Fibroblast of skin of abdomen (primary cell): Measurements from ENCODE around the gene SPART.
"Not testable (repeated sequence)": the region's sequence is repeated elsewhere in the genome, so short reads cannot be mapped to it uniquely, and the experiment has no call there.

Experiments
- DNase-seq: peaks from one replicate; pipeline ENCODE4 v3.0.0-alpha.2; 2013

Gene SPART

DNA sequence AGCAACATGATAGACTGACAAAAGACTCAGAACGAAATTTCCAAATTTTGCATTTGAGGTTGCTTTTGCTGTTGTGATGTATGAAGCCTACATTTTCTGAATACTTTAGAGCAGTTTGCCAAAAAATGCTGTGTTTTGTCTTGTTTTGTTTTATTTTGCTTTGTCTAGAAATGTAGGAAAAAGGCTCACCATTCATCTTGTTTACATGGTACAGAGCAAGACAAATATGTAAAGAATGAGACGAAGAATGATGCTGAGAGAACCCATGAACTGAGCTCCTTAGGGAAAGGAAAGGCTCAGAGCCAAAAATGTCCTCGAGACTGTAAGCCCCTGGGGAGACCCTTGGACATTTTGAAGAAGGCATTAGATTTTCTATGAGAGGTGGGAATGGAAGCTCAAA lies 6.8 kb upstream of the SPART start:
- DNase-seq: peak; percentile 67

GRCh38 chr13:36352350-36352749 lies 6.2 kb upstream of the SPART start:
- peak; percentile 64 for DNase-seq

DNA sequence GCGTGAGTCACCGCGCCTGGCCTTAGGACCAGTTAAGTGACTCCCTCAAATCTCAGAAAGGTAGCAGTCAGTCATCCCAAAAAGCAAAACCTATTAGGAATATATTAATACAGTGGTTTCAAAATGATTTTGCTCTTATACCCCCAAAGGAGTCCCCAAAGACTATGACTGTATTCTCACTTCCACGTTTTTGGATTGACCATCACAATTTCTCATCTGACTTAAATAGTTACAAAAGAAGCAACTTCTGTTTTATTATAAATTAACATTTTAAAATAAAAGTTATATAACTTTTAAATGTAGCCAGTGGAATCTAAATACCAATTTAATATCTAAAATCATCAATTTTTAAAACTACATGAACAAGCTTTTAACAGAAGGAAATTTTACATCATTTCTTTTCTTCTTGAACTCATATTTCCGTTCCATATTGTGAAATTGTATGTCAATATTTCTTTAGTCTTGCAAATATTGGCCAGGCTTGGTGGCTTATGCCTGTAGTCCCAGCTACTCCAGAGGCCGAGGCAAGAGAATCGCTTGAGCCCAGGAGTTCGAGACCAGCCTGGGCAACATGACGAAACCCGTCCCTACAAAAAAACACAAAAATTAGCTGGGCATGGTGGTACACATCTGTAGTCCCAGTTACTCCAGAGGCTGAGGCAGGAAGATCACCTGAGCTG lies 1.5 kb upstream of the SPART start:
- DNase-seq: no peak

DNA sequence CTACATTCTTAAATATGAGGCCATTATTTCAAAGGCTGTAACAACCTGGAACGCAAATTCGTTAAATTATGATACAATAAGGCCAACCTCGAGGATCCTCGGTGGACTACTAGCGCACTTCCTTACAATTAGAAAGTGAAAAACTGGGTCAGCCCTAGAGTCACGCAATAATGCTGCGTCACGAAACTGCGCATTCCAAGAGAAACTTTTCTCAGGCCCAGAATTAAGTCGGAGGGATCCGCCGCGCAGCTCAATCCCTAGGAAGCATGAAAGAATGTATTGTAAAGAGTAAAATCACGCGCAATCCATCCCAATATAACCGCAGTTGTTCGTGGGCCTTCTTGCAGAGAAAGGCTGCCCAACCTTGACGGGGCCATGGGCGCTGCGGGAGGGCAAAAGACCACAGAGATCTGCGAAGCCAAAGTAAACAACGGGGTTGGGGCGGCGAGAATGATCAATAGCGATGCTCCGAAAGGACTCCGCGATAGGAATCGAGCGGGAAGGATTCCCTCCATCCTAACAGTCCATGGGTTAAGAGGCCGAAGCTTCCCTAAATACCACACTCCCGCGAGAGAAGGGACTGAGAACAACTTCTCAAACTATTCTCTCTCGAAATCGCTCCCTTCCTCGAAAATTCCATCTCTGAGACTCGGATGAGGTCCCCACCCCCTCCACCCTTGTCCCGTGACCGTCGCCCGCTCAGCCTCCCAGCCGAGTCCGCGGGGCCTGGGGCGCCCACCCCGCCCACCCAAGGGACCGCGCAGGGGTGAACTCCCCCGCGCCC lies 564 bp downstream of the SPART start:
- DNase-seq: peak; percentile 86

GRCh38 chr13:36344886-36345437 lies 1.2 kb downstream of the SPART start:
- no peak for DNase-seq

- DNase-seq: peak; percentile 59
Observed at GRCh38 chr13:36344173-36344572, 2.0 kb downstream of the SPART start.

GRCh38 chr13:36343766-36344165 lies 2.4 kb downstream of the SPART start:
- no peak for DNase-seq

DNA sequence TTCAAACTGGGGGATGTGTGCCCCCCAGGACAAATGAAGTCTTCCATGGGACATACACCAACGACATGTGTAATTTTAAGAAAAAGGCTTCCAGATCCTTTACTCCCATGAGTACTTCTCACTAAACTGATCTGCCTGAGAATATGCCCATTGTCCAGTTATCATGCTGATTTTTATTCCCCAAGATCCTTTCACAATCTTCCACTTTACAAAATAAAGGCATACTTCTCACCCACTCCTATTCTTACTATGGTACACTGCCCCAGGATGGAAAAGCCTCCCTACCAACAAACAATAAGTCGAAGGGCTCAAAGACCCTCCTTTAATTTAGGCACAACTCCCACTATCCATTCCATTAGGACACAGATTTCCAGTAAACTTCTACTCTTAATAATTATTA lies 3.5 kb downstream of the SPART start:
- DNase-seq: no peak

DNA sequence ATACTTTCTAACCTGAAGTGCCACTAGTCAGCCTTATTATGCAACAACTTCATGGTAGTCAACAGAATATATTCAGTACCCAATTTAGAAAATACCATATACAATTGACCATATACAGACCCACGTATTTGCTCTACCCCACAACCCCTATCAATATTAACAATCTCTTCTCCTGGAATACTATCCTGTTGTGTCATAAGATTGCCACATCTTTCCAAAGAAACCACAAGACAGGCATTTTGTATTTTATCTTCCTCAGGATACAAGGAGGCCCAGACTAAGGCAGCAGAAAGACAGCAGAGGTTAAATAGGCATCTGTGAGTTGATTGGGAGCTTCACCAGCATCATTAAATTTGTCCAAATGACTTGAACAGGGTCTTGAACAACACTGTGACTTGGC lies 4.5 kb downstream of the SPART start:
- peak; percentile 59 for DNase-seq

GRCh38 chr13:36339600-36340155 lies 6.5 kb downstream of the SPART start:
- no peak for DNase-seq

GRCh38 chr13:36337938-36338641 lies 8.1 kb downstream of the SPART start:
- DNase-seq: no peak

DNA sequence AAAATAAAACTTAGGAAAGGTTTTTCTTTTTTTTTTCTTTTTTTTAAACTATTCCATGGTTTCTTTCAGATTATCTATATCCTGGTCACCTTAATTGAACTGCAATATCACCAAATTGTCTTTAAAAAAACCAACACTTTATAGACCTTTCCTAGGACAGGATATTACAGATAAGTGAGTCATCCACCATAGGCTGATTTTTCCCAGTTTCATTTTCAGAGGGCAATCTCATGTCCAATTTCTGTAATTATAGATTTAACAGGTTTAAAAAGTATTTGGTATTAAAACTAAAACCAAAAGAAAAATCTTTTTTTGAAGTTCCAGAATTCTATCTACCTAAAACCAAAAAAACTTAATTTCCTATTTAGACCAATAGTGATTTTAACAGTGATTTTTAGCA lies 13.2 kb downstream of the SPART start:
- peak; percentile 26 for DNase-seq

DNA sequence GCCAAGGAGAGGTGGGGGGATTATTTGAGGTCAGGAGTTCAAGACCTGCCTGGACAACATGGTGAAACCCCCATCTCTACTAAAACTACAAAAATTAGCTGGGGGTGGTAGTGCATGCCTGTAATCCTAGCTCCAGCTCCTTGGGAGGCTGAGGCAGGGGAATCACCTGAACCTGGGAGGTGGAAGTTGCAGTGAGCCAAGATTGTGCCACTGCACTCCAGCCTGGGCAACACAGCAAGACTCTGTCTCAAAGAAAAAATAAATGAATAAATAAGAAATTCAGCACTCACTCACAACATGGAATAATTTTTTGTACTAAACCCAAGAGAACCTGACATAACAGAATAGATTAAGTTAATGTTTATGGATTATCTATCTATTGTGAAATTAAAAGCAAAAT lies 13.9 kb downstream of the SPART start:
- DNase-seq: not testable (repeated sequence)

DNA sequence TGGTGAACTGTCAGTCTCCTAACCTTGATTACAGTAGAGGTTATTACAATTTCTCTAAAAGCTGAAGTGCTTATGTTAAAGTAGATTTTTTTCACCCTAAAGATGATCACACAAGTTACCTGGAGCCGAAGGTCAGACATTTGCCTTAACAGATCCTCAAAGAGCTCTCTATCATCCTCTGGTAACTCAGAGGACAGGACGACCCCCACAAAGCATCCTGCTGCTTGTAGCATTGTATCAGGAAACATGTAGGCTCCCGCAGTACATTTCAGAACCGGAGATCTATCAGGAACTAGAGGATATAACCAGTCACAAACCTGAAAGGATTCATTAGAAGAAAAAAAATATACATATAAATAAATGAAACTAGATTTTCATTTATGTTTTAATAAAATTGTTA lies 14.9 kb downstream of the SPART start:
- DNase-seq: no peak

- DNase-seq: peak; percentile 33
Observed at GRCh38 chr13:36329361-36329760, 16.8 kb downstream of the SPART start.

GRCh38 chr13:36328821-36329220 lies 17.4 kb downstream of the SPART start:
- DNase-seq: no peak

GRCh38 chr13:36325912-36326311 lies 20.3 kb downstream of the SPART start:
- no peak for DNase-seq

DNA sequence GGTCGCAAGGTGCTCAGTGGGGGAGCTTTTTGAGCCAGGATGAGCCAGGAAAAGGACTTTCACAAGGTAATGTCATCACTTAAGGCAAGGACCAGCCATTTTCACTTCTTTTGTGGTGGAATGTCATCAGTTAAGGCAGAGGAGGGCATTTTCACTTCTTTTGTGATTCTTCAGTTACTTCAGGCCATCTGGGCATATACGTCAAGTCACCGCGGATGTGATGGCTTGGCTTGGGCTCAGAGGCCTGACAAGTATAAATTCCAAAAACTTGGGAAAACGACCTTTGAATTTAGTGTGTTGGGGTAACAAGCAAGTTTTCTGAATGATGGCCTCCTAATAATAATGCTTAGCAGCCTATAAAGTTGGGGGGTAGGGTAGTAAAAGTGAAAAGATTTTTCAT lies 21.3 kb downstream of the SPART start:
- not testable (repeated sequence) for DNase-seq

DNA sequence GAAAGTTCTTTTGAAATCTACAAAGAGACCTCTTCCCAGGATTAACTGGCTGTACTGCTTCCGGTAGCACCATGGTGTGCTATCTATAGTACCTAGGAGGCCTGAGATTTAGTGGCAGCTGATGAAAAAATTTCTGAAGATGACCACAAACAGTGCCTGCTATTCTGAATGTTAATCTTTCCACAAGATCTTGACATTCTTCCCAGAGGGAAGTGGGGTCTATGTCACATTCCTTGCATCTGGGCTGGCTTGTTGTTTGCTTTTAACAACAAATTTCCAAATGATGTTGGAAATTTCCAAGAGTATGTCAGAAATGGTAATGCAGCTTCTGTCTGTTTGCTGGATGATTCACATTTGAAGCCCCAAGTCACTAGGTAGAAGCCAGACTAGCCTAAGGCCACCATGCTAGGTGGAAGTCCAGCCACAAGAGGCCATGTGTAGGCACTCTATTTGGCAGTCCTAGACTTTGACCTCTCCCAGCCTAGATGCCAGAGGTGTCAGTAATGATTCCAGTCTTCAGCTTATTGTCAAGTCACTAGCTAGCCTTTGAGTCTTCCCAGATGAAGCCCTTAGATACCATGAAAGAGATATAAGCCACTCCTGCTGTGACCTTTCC lies 22.1 kb downstream of the SPART start:
- DNase-seq: peak; percentile 76

- no peak for DNase-seq
Observed at GRCh38 chr13:36323408-36323807, 22.8 kb downstream of the SPART start.

DNA sequence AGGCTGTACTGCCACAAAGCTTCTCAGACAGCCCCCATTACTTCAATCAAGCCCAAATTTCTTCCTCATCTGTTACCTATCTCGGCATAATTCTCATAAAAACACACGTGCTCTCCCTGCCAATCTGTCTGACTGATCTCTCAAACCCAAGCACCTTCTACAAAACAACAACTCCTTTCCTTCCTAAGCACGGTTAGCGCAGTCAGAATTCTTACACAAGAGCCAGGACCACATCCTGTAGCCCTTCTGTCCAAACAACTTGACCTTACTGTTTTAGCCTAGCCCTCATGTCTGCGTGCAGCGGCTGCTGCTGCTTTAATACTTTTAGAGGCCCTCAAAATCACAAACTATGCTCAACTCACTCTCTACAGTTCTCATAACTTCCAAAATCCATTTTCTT lies 26.4 kb downstream of the SPART start:
- DNase-seq: not testable (repeated sequence)
